Ectodermal cell (in vitro differentiated cells): ENCODE data around the gene NCOA3.

Experiments
- H3K27ac ChIP-seq: 2 replicates; pipeline ENCODE4 v1.7.0; 2013; ENCODE audit warnings: mild to moderate bottlenecking, low read depth, low read length; ENCODE audit not compliant: insufficient read depth, poor library complexity, severe bottlenecking
- H3K27me3 ChIP-seq: 2 replicates; pipeline ENCODE4 v1.7.0; 2013; ENCODE audit warnings: mild to moderate bottlenecking, low read length; ENCODE audit not compliant: insufficient read depth, control insufficient read depth, poor library complexity, severe bottlenecking
- H3K36me3 ChIP-seq: one replicate; pipeline ENCODE4 v1.7.0; 2013; ENCODE audit warnings: low read length; ENCODE audit not compliant: control insufficient read depth, insufficient read depth
- H3K4me1 ChIP-seq: one replicate; pipeline ENCODE4 v1.7.0; 2013; ENCODE audit warnings: low read length; ENCODE audit not compliant: control insufficient read depth, insufficient read depth
- H3K4me3 ChIP-seq: 2 replicates; pipeline ENCODE4 v1.7.0; 2013; ENCODE audit warnings: low read depth, low read length, control low read depth; ENCODE audit not compliant: insufficient read depth
- H3K9me3 ChIP-seq: 2 replicates; pipeline ENCODE4 v1.7.0; 2013; ENCODE audit warnings: mild to moderate bottlenecking, low read length, moderate library complexity; ENCODE audit not compliant: control insufficient read depth
- WGBS, 2 experiments: methylation state at CpG; one replicate each; pipeline ENCODE4 v1.1.7; 2013; ENCODE audit warnings: missing lambda C conversion rate in 2 of 2; 5-methylcytosine and 5-hydroxymethylcytosine counted together

The NCOA3 gene

GRCh38 chr20:47688385-47689381 is 187.0 kb downstream of the NCOA3 start:
- Histone ChIP-seq H3K9me3 (no peaks in the 10 kb centered on the region), H3K27ac (no peak overlapping the region), H3K4me3 (no peak overlapping the region), H3K36me3 (no peaks in the 10 kb centered on the region), H3K27me3 (no peaks in the 10 kb centered on the region), H3K4me1 (no peaks in the 10 kb centered on the region)
- 66 to 71% methylated on average over 17 to 18 of the region's 18 CpGs for WGBS, 2 experiments

- Histone ChIP-seq H3K9me3 (no peaks in the 10 kb centered on the region), H3K27me3 (no peaks in the 10 kb centered on the region), H3K4me3 (no peak overlapping the region), H3K27ac (no peak overlapping the region), H3K4me1 (no peaks in the 10 kb centered on the region), H3K36me3 (no peaks in the 10 kb centered on the region)
- WGBS, 2 experiments, result 94 to 100% methylated on average over 1 of the region's 1 CpG
Measured at GRCh38 chr20:47689731-47690130, 188.0 kb downstream of the NCOA3 start.

- H3K27me3 ChIP-seq, result no peaks in the 10 kb centered on the region
- no peak overlapping the region for H3K27ac ChIP-seq
- H3K4me1 ChIP-seq, result no peaks in the 10 kb centered on the region
- no peaks in the 10 kb centered on the region for H3K9me3 ChIP-seq
- no peak overlapping the region for H3K4me3 ChIP-seq
- no peaks in the 10 kb centered on the region for H3K36me3 ChIP-seq
Measured at GRCh38 chr20:47691625-47692024, 189.9 kb downstream of the NCOA3 start.

- H3K4me1 ChIP-seq, result no peaks in the 10 kb centered on the region
- H3K36me3 ChIP-seq, result no peaks in the 10 kb centered on the region
- no peak overlapping the region for H3K27ac ChIP-seq
- H3K9me3 ChIP-seq, result no peaks in the 10 kb centered on the region
- H3K27me3 ChIP-seq, result no peaks in the 10 kb centered on the region
- no peak overlapping the region for H3K4me3 ChIP-seq
- 95 to 96% methylated on average over 21 of the region's 21 CpGs for WGBS, 2 experiments
Measured at GRCh38 chr20:47694021-47694818, 192.5 kb downstream of the NCOA3 start.

- Histone ChIP-seq H3K27ac (no peak overlapping the region), H3K4me1 (no peaks in the 10 kb centered on the region), H3K9me3 (no peaks in the 10 kb centered on the region), H3K27me3 (no peaks in the 10 kb centered on the region), H3K4me3 (no peak overlapping the region), H3K36me3 (no peaks in the 10 kb centered on the region)
- WGBS, 2 experiments, result 93 to 96% methylated on average over 11 of the region's 11 CpGs
Measured at GRCh38 chr20:47696856-47697255, 195.2 kb downstream of the NCOA3 start.

- H3K27ac ChIP-seq, result no peak overlapping the region
- no peaks in the 10 kb centered on the region for H3K9me3 ChIP-seq
- H3K27me3 ChIP-seq, result no peaks in the 10 kb centered on the region
- no peaks in the 10 kb centered on the region for H3K36me3 ChIP-seq
- WGBS, 2 experiments, result 92 to 94% methylated on average over 6 of the region's 6 CpGs
- H3K4me1 ChIP-seq, result no peaks in the 10 kb centered on the region
- H3K4me3 ChIP-seq, result no peak overlapping the region
Measured at GRCh38 chr20:47698142-47698541, 196.5 kb downstream of the NCOA3 start.

GRCh38 chr20:47699818-47700217 is 198.1 kb downstream of the NCOA3 start:
- WGBS, 2 experiments, result 95 to 97% methylated on average over 1 of the region's 1 CpG
- Histone ChIP-seq H3K27ac (no peak overlapping the region), H3K36me3 (no peaks in the 10 kb centered on the region), H3K4me3 (no peak overlapping the region), H3K4me1 (no peaks in the 10 kb centered on the region), H3K27me3 (no peaks in the 10 kb centered on the region), H3K9me3 (no peaks in the 10 kb centered on the region)

- Histone ChIP-seq H3K36me3 (no peaks in the 10 kb centered on the region), H3K27me3 (no peaks in the 10 kb centered on the region), H3K27ac (no peak overlapping the region), H3K4me1 (no peaks in the 10 kb centered on the region), H3K9me3 (no peaks in the 10 kb centered on the region), H3K4me3 (no peak overlapping the region)
- WGBS, 2 experiments, result 95 to 98% methylated on average over 7 of the region's 7 CpGs
Measured at GRCh38 chr20:47700327-47700726, 198.6 kb downstream of the NCOA3 start.

- H3K4me1 ChIP-seq, result no peaks in the 10 kb centered on the region
- no peak overlapping the region for H3K27ac ChIP-seq
- 94 to 96% methylated on average over 14 to 15 of the region's 15 CpGs for WGBS, 2 experiments
- no peaks in the 10 kb centered on the region for H3K27me3 ChIP-seq
- no peak overlapping the region for H3K4me3 ChIP-seq
- no peaks in the 10 kb centered on the region for H3K36me3 ChIP-seq
- no peaks in the 10 kb centered on the region for H3K9me3 ChIP-seq
Measured at GRCh38 chr20:47701612-47702011, 199.9 kb downstream of the NCOA3 start.

GRCh38 chr20:47703748-47704147 is 202.1 kb downstream of the NCOA3 start:
- WGBS, 2 experiments, result 86% methylated on average over 5 of the region's 5 CpGs
- no peaks in the 10 kb centered on the region for H3K9me3 ChIP-seq
- H3K36me3 ChIP-seq, result no peaks in the 10 kb centered on the region
- no peak overlapping the region for H3K27ac ChIP-seq
- H3K4me1 ChIP-seq, result peaks cover 2% of the 10 kb centered on the region
- no peak overlapping the region for H3K4me3 ChIP-seq
- no peaks in the 10 kb centered on the region for H3K27me3 ChIP-seq
